ENCODE results near the gene AAK1.
"Not testable (repeated sequence)": the region's sequence is repeated elsewhere in the genome, so short reads cannot be mapped to it uniquely, and the experiment has no call there.

The AAK1 gene

DNA sequence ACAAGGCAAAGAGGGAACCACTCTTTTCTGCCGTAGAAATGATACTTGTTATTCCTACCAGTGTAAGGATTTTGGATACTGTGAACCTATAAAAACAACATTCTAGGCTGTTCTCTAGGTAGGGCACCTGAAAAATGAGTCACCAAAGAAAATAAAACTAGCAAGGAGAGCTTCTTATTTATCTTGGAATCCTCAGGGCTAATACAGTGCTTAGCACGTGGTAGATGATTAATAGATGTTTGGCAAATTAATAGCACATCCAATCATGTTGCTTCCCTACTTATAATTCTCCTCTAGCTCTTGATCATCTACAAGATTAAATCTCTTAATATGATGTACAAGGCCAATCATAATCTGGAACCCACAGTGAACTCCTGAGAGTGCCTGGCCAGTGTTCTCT lies 73.1 kb downstream of the AAK1 start:
- Mint-ChIP-seq H3K27me3 (no peaks in the 10 kb centered on the region), H3K4me1 (ENCODE audit: low read depth) (peaks cover 85% of the 10 kb centered on the region), H3K9me3 (ENCODE audit: low read depth) (no peaks in the 10 kb centered on the region), H3K4me3 (no peak overlapping the region), H3K36me3 (no peaks in the 10 kb centered on the region), H3K27ac (peak overlapping the region; percentile 92)

- peaks cover 2% of the 10 kb centered on the region for H3K36me3 Mint-ChIP-seq
Measured at GRCh38 chr2:69567909-69568300, 75.6 kb downstream of the AAK1 start.

GRCh38 chr2:69567157-69567908 lies 76.2 kb downstream of the AAK1 start:
- Mint-ChIP-seq H3K27ac (peak overlapping the region; percentile 87), H3K4me1 (ENCODE audit: low read depth) (peaks cover 90% of the 10 kb centered on the region), H3K4me3 (peak overlapping the region; percentile 30), H3K27me3 (no peaks in the 10 kb centered on the region), H3K36me3 (peaks cover 2% of the 10 kb centered on the region), H3K9me3 (ENCODE audit: low read depth) (no peaks in the 10 kb centered on the region)

More at GRCh38 chr2:69567909-69568300, 75.6 kb downstream of the AAK1 start:
- Mint-ChIP-seq H3K9me3 (ENCODE audit: low read depth) (no peaks in the 10 kb centered on the region), H3K4me3 (no peak overlapping the region), H3K27ac (peak overlapping the region; percentile 87), H3K27me3 (no peaks in the 10 kb centered on the region), H3K4me1 (ENCODE audit: low read depth) (peaks cover 90% of the 10 kb centered on the region)

- peak overlapping the region; percentile 30 for H3K4me3 Mint-ChIP-seq
Measured at GRCh38 chr2:69566669-69567068, 76.9 kb downstream of the AAK1 start.

DNA sequence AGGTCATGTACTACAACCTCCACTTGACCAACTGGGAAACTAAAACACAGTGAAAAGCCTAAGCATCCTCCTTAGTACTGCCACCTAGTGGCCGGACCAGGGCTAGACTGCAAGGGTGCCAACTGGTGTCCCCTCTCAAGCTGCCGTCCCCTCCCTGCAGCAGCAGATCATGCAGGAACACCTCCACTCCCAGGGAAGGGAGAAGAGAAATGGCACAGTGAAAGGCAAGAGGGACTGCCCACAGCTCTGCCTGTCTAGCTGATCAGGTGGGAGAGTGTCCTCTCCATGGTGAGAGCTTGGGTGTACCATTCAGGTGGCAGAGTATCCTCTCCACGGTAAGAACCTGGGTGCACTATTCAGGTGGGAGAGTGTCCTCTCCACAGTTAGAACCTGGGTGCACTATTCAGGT lies 78.1 kb downstream of the AAK1 start:
- H3K27me3 Mint-ChIP-seq, result no peaks in the 10 kb centered on the region
- H3K36me3 Mint-ChIP-seq, result peaks cover 2% of the 10 kb centered on the region
- H3K27ac Mint-ChIP-seq, result peak overlapping the region; percentile 81
- peaks cover 92% of the 10 kb centered on the region for H3K4me1 Mint-ChIP-seq (ENCODE audit: low read depth)
- H3K4me3 Mint-ChIP-seq, result peak overlapping the region; percentile 60
- no peaks in the 10 kb centered on the region for H3K9me3 Mint-ChIP-seq (ENCODE audit: low read depth)

More at GRCh38 chr2:69566669-69567068, 76.9 kb downstream of the AAK1 start:
- peak overlapping the region; percentile 87 for H3K27ac Mint-ChIP-seq
- no peaks in the 10 kb centered on the region for H3K27me3 Mint-ChIP-seq
- H3K4me1 Mint-ChIP-seq (ENCODE audit: low read depth), result peaks cover 93% of the 10 kb centered on the region
- H3K36me3 Mint-ChIP-seq, result peaks cover 2% of the 10 kb centered on the region
- no peaks in the 10 kb centered on the region for H3K9me3 Mint-ChIP-seq (ENCODE audit: low read depth)

GRCh38 chr2:69564604-69565003 lies 78.9 kb downstream of the AAK1 start:
- Mint-ChIP-seq H3K27ac (peak overlapping the region; percentile 81), H3K36me3 (peaks cover 2% of the 10 kb centered on the region), H3K4me1 (ENCODE audit: low read depth) (peaks cover 92% of the 10 kb centered on the region), H3K9me3 (ENCODE audit: low read depth) (no peaks in the 10 kb centered on the region), H3K27me3 (no peaks in the 10 kb centered on the region), H3K4me3 (peak overlapping the region; percentile 60)

GRCh38 chr2:69563021-69563420 lies 80.5 kb downstream of the AAK1 start:
- peaks cover 92% of the 10 kb centered on the region for H3K4me1 Mint-ChIP-seq (ENCODE audit: low read depth)
- no peak overlapping the region for H3K4me3 Mint-ChIP-seq
- no peaks in the 10 kb centered on the region for H3K9me3 Mint-ChIP-seq (ENCODE audit: low read depth)

GRCh38 chr2:69561101-69561500 lies 82.4 kb downstream of the AAK1 start:
- H3K4me3 Mint-ChIP-seq, result no peak overlapping the region
- H3K9me3 Mint-ChIP-seq (ENCODE audit: low read depth), result no peaks in the 10 kb centered on the region
- peaks cover 4% of the 10 kb centered on the region for H3K36me3 Mint-ChIP-seq
- peak overlapping the region; percentile 69 for H3K27ac Mint-ChIP-seq
- no peaks in the 10 kb centered on the region for H3K27me3 Mint-ChIP-seq
- H3K4me1 Mint-ChIP-seq (ENCODE audit: low read depth), result peaks cover 89% of the 10 kb centered on the region

More at GRCh38 chr2:69563021-69563420, 80.5 kb downstream of the AAK1 start:
- Mint-ChIP-seq H3K27ac (peak overlapping the region; percentile 90), H3K27me3 (no peaks in the 10 kb centered on the region), H3K36me3 (peaks cover 2% of the 10 kb centered on the region)

GRCh38 chr2:69560147-69560482 lies 83.4 kb downstream of the AAK1 start:
- Mint-ChIP-seq H3K4me1 (ENCODE audit: low read depth) (peaks cover 88% of the 10 kb centered on the region), H3K4me3 (peak overlapping the region; percentile 36), H3K27me3 (no peaks in the 10 kb centered on the region), H3K36me3 (peaks cover 4% of the 10 kb centered on the region), H3K27ac (peak overlapping the region; percentile 64), H3K9me3 (ENCODE audit: low read depth) (no peaks in the 10 kb centered on the region)

- Mint-ChIP-seq H3K4me1 (ENCODE audit: low read depth) (peaks cover 88% of the 10 kb centered on the region), H3K4me3 (peak overlapping the region; percentile 36)
Measured at GRCh38 chr2:69559442-69560146, 83.9 kb downstream of the AAK1 start.

DNA sequence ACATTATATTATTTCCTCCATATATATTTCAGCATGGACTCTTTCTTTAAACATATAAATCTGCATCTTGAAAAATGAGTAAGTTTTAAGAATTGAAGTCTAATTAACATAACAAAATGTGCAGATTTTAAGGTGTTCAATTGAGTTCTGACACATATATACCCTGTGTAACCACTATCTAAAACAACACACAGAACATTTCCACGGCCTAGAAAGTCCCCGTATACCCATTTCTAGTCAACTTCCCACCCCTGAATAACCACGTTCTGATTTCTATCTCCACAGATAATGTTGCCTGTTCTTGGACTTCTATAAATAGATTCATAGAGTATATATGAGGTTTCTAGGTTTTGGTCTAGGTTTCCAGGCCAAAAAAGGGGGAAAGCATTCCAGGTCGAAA lies 87.5 kb downstream of the AAK1 start:
- H3K36me3 Mint-ChIP-seq, result peaks cover 8% of the 10 kb centered on the region
- peak overlapping the region; percentile 3 for H3K4me3 Mint-ChIP-seq
- no peaks in the 10 kb centered on the region for H3K27me3 Mint-ChIP-seq
- H3K27ac Mint-ChIP-seq, result peak overlapping the region; percentile 72
- H3K9me3 Mint-ChIP-seq (ENCODE audit: low read depth), result no peaks in the 10 kb centered on the region
- H3K4me1 Mint-ChIP-seq (ENCODE audit: low read depth), result peaks cover 80% of the 10 kb centered on the region

More at GRCh38 chr2:69559442-69560146, 83.9 kb downstream of the AAK1 start:
- Mint-ChIP-seq H3K9me3 (ENCODE audit: low read depth) (no peaks in the 10 kb centered on the region), H3K36me3 (peaks cover 4% of the 10 kb centered on the region), H3K27ac (peak overlapping the region; percentile 64), H3K27me3 (no peaks in the 10 kb centered on the region)

DNA sequence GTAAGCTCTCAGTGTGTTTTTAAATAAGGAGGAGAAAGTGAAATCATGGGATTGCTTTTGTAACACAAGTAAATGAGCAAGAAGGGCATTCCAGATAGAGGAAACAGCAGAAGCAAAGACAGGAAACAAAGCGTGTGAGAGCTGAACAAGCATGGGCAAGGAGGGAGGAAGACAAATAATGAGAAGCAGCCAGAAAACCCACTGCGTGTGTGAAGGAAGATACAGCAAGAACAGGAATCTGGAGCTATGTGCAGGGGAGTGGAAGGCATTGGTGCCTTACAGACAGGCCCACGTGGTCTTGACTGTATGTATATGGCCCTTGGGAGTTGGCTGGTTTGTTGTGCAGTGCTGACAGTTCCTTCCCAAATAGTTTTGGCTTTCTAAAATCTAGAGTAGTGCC lies 88.6 kb downstream of the AAK1 start:
- Mint-ChIP-seq H3K4me3 (peak overlapping the region; percentile 33), H3K27me3 (no peaks in the 10 kb centered on the region), H3K36me3 (peaks cover 8% of the 10 kb centered on the region), H3K9me3 (ENCODE audit: low read depth) (no peaks in the 10 kb centered on the region), H3K27ac (peak overlapping the region; percentile 82), H3K4me1 (ENCODE audit: low read depth) (peaks cover 75% of the 10 kb centered on the region)

DNA sequence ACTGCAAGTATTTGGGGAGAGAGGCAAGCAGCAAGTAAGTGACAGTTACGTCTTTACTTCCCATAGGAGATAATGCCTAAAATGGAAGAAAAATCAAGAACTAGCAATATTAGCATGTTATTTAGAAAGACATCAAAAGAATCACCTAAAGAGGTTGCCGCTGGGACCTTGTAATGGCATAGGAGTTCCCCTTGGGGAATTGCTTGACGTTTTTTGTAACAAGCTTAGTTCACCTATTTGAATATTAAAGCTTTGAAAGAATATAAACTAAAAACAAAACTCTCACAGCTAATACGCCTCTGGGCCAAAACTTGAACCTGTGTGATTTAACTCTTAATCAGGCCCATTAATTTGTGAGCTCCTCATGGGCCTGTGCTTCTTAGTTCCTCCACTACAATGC lies 89.0 kb downstream of the AAK1 start:
- H3K27me3 Mint-ChIP-seq, result no peaks in the 10 kb centered on the region
- H3K4me3 Mint-ChIP-seq, result peak overlapping the region; percentile 33
- peaks cover 75% of the 10 kb centered on the region for H3K4me1 Mint-ChIP-seq (ENCODE audit: low read depth)
- no peaks in the 10 kb centered on the region for H3K9me3 Mint-ChIP-seq (ENCODE audit: low read depth)
- H3K27ac Mint-ChIP-seq, result peak overlapping the region; percentile 82
- H3K36me3 Mint-ChIP-seq, result peaks cover 8% of the 10 kb centered on the region

DNA sequence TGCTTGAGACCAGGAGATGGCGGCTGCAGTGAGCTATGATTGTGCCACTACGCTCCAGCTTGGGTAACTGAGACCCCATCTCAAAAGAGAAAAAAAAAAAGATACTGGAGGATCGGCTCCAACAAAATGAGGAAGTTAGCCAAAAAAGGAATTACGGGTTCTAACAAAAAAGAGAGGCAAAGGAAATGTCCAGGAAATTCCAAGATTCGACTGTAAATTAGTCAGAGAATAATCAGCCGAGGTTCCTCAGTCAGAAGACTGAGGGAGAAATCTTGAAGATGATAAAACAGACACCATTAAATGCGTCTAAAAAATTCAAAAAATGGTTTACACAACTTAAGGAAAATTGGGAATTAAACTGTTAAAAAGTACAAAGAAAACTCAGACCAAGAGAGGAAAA lies 89.5 kb downstream of the AAK1 start:
- Mint-ChIP-seq H3K27me3 (no peaks in the 10 kb centered on the region), H3K36me3 (peaks cover 10% of the 10 kb centered on the region), H3K4me1 (ENCODE audit: low read depth) (peaks cover 73% of the 10 kb centered on the region), H3K9me3 (ENCODE audit: low read depth) (no peaks in the 10 kb centered on the region), H3K27ac (no peak overlapping the region), H3K4me3 (no peak overlapping the region)

GRCh38 chr2:69550511-69550910 lies 93.0 kb downstream of the AAK1 start:
- Mint-ChIP-seq H3K4me1 (ENCODE audit: low read depth) (peaks cover 70% of the 10 kb centered on the region), H3K36me3 (peaks cover 21% of the 10 kb centered on the region), H3K27ac (peak overlapping the region; percentile 58)
- H3K9me3 Mint-ChIP-seq (ENCODE audit: low read depth); H3K4me3 Mint-ChIP-seq; H3K27me3 Mint-ChIP-seq: not testable (repeated sequence)

Data from activated naive CD8-positive, alpha-beta T cell (primary cell).